B cell (primary cell): ENCODE data around the gene BRF1. TPM values are rescaled to one million over a fixed set of nuclear protein-coding genes. Genes with fewer than 3 reads are reported as not detected.
A peak's percentile ranks its signal among the peaks of the same experiment; 100 is the strongest.

Experiments
- ATAC-seq: fragments of 200-7000 bp; cut with Tn5 transposase; one replicate; pipeline ENCODE4 v1.10.0; 2021; ENCODE audit warnings: low read depth, mild to moderate bottlenecking, moderate number of reproducible peaks, moderate library complexity
- CTCF ChIA-PET: fragments of 350-600 bp; sonication (Branson Sonifier 250); formaldehyde crosslinking; loops from one replicate; lab custom pipeline; 2021; ENCODE audit warnings: antibody characterized with exemption, inconsistent platforms; lab: Charles Lee
- POLR2A ChIA-PET: fragments of 350-600 bp; sonication (Branson Sonifier 250); formaldehyde crosslinking; loops from one replicate; lab custom pipeline; 2021; ENCODE audit warnings: antibody characterized with exemption; lab: Charles Lee
- DNase-seq: peaks from one replicate; pipeline ENCODE4 v3.0.0; 2013
- H2AFZ ChIP-seq: 2 replicates; pipeline ENCODE4 v1.6.1; 2012; ENCODE audit warnings: mild to moderate bottlenecking, low read depth, low read length; ENCODE audit not compliant: insufficient read depth, poor library complexity, severe bottlenecking
- H3K27ac ChIP-seq, 2 donors: 1 replicate in 1 of 2; 2 replicates in 1 of 2; pipeline ENCODE4 v1.5.1; 2012 to 2013; ENCODE audit warnings: low read length in 2 of 2, mild to moderate bottlenecking in 2 of 2, moderate library complexity in 1 of 2
- H3K27me3 ChIP-seq, 4 experiments: fragments of 200-600 bp in 1 of 4; sonication (generic) in 1 of 4; replicated peaks in 1 of 4; 1 replicate in 2 of 4; 2 replicates in 2 of 4; pipeline versions ENCODE4 v1.6.1 to v1.7.0; 2013 to 2016; ENCODE audit warnings: low read length in 3 of 4, mild to moderate bottlenecking in 2 of 4, mixed read lengths in 1 of 4, moderate library complexity in 1 of 4; ENCODE audit not compliant: insufficient read depth in 4 of 4, control insufficient read depth in 3 of 4; ENCODE audit errors: control extremely low read depth in 1 of 4
- H3K36me3 ChIP-seq, 2 experiments: replicated peaks in 1 of 2; 1 replicate in 1 of 2; 2 replicates in 1 of 2; pipeline versions ENCODE4 v1.6.1 to v1.7.1; 2013; ENCODE audit warnings: low read length in 1 of 2; ENCODE audit not compliant: insufficient read depth in 2 of 2, control insufficient read depth in 1 of 2; ENCODE audit errors: control extremely low read depth in 1 of 2, extremely low read depth in 1 of 2
- H3K4me1 ChIP-seq, 2 donors: fragments of 200-600 bp in 1 of 2; sonication (generic) in 1 of 2; 1 replicate in 1 of 2; 2 replicates in 1 of 2; pipeline versions ENCODE4 v1.5.1 to v1.6.1; 2013 to 2017; ENCODE audit warnings: low read length in 2 of 2; ENCODE audit not compliant: control insufficient read depth in 2 of 2, insufficient read depth in 2 of 2
- H3K4me2 ChIP-seq: replicated peaks from 2 replicates; pipeline ENCODE3; 2012; ENCODE audit warnings: mild to moderate bottlenecking, low read depth, low read length; ENCODE audit not compliant: poor library complexity, severe bottlenecking
- H3K4me3 ChIP-seq, 5 experiments: fragments of 200-600 bp in 1 of 5; sonication (generic) in 1 of 5; 1 replicate in 3 of 5; 2 replicates in 2 of 5; pipeline versions ENCODE4 v1.5.1 to v1.7.0; 2011 to 2016; ENCODE audit warnings: low read length in 4 of 5, mild to moderate bottlenecking in 4 of 5, low read depth in 2 of 5, control low read depth in 1 of 5, moderate library complexity in 1 of 5; ENCODE audit not compliant: insufficient read depth in 1 of 5; ENCODE audit errors: control extremely low read depth in 1 of 5, extremely low read depth in 1 of 5
- H3K79me2 ChIP-seq: fragments of 200-600 bp; sonication (generic); one replicate; pipeline ENCODE4 v1.6.0; 2016; ENCODE audit warnings: low read length; ENCODE audit not compliant: control insufficient read depth, insufficient read depth
- H3K9ac ChIP-seq: fragments of 200-600 bp; sonication (generic); 2 replicates; pipeline ENCODE4 v1.6.1; 2017; ENCODE audit warnings: mild to moderate bottlenecking, low read length, moderate library complexity
- H3K9me3 ChIP-seq, 3 donors: one replicate each; pipeline versions ENCODE4 v1.6.1 to v1.7.1; 2013; ENCODE audit warnings: low read length in 2 of 3; ENCODE audit not compliant: control insufficient read depth in 2 of 3, insufficient read depth in 1 of 3; ENCODE audit errors: control extremely low read depth in 1 of 3
- H4K20me1 ChIP-seq: 2 replicates; pipeline ENCODE4 v1.6.0; 2012; ENCODE audit warnings: mild to moderate bottlenecking, low read length; ENCODE audit not compliant: insufficient read depth, control insufficient read depth, poor library complexity, severe bottlenecking
- H3K27ac Mint-ChIP-seq: one replicate; pipeline ENCODE4 v1.8.0; 2021; ENCODE audit warnings: mixed read lengths
- H3K27me3 Mint-ChIP-seq: one replicate; pipeline ENCODE4 v1.8.0; 2021; ENCODE audit warnings: mixed read lengths
- H3K4me1 Mint-ChIP-seq: one replicate; pipeline ENCODE4 v1.8.0; 2021; ENCODE audit warnings: mixed read lengths
- H3K4me3 Mint-ChIP-seq: one replicate; pipeline ENCODE4 v1.8.0; 2021; ENCODE audit warnings: mixed read lengths
- H3K9me3 Mint-ChIP-seq: one replicate; pipeline ENCODE4 v1.8.0; 2022; ENCODE audit warnings: mixed read lengths; ENCODE audit not compliant: insufficient read depth
- EZH2 ChIP-seq: IDR thresholded peaks from 2 replicates; pipeline ENCODE4 v1.6.1; 2012; ENCODE audit warnings: borderline replicate concordance, low read depth, mild to moderate bottlenecking, moderate library complexity, low read length; ENCODE audit not compliant: insufficient read depth, poor library complexity, severe bottlenecking
- WGBS: methylation state at CpG from one replicate; pipeline ENCODE4 v1.1.5; 2013; ENCODE audit warnings: missing lambda C conversion rate; ENCODE audit not compliant: insufficient coverage; 5-methylcytosine and 5-hydroxymethylcytosine counted together
- intact Hi-C: fragments of 100-400 bp; cut with micrococcal nuclease; formaldehyde crosslinking; loops from one replicate; pipeline ENCODE4 v1.10.0; 2022
- polyA plus RNA-seq: library from polyadenylated mRNA; depleted of rRNA; stranded (reverse); fragments of >200 nt; gene quantifications from 2 replicates; pipeline ENCODE4 v1.2.3, GENCODE V29; 2012
- total RNA-seq, 2 donors: library from RNA; stranded (reverse); fragments of 120-200 nt in 1 of 2; gene quantifications; 1 replicate in 1 of 2; 2 replicates in 1 of 2; pipeline versions ENCODE4 v1.2.3 to v1.2.4, GENCODE V29; 2013 to 2022
- TF ChIP-seq, protein P1 (sequence below): fragments of 200-600 bp; IDR thresholded peaks from one replicate; pipeline ENCODE4 v1.8.0; 2022; ENCODE audit warnings: antibody characterized with exemption, mild to moderate bottlenecking

Gene BRF1
- total and polyA plus RNA-seq, 2 donors (not counting 1 experiment from before 2014, with no cell fraction given): 24.5 to 55.8 TPM

DNA sequence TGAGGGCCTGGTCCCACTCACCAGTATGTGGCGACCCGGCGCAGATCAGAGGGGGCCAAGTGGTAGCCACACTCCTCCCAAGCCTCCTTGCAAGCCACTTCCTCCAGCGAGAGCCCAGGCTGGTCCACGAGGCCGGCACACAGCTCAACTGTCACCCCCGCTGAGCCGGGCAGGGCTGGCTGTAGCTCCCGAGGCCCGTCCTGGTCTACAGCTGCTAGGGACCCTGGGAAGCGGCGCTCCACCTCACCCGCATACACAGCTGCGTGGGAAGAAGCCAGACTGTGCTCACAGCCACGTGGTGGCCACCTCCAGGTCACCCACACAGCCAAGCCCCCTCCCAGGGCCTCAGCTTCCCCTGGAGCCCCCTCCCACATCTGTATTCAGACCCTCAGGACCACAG is 124.3 kb downstream of the BRF1 start:
- Mint-ChIP-seq H3K27ac (no peak overlapping the region), H3K9me3 (no peaks in the 10 kb centered on the region), H3K4me1 (peaks cover 17% of the 10 kb centered on the region), H3K4me3 (no peak overlapping the region), H3K27me3 (peaks cover 3% of the 10 kb centered on the region)
- Histone ChIP-seq H3K79me2 (peaks cover 5% of the 10 kb centered on the region), H3K36me3 (no peaks in the 10 kb centered on the region), H3K4me3 (no peak overlapping the region), H3K9ac (no peak overlapping the region), H3K27me3 (peaks cover 0 to 5% (median 1%) of the 10 kb centered on the region in 4 experiments), H3K4me1 (peaks cover 20 to 32% of the 10 kb centered on the region in 2 donors), H2AFZ (no peak overlapping the region), H4K20me1 (peaks cover 18% of the 10 kb centered on the region), H3K9me3 (no peaks in the 10 kb centered on the region), H3K27ac (no peak overlapping the region), H3K4me2 (no peak overlapping the region)
- DNase-seq (no peak), ATAC-seq (no peak)
- TF ChIP-seq, protein P1, sequence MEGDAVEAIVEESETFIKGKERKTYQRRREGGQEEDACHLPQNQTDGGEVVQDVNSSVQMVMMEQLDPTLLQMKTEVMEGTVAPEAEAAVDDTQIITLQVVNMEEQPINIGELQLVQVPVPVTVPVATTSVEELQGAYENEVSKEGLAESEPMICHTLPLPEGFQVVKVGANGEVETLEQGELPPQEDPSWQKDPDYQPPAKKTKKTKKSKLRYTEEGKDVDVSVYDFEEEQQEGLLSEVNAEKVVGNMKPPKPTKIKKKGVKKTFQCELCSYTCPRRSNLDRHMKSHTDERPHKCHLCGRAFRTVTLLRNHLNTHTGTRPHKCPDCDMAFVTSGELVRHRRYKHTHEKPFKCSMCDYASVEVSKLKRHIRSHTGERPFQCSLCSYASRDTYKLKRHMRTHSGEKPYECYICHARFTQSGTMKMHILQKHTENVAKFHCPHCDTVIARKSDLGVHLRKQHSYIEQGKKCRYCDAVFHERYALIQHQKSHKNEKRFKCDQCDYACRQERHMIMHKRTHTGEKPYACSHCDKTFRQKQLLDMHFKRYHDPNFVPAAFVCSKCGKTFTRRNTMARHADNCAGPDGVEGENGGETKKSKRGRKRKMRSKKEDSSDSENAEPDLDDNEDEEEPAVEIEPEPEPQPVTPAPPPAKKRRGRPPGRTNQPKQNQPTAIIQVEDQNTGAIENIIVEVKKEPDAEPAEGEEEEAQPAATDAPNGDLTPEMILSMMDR: no peak
- no peak for TF ChIP-seq EZH2
- ChIA-PET POLR2A (no interaction called here), CTCF (interaction anchor here (0.5 kb wide), 1 partner anchor 254 kb away, joined by 3 read pairs; no protein-coding TSS in a partner anchor)
- WGBS: 84% methylated on average over 15 of the region's 15 CpGs
- intact Hi-C loops: no loop called here

DNA sequence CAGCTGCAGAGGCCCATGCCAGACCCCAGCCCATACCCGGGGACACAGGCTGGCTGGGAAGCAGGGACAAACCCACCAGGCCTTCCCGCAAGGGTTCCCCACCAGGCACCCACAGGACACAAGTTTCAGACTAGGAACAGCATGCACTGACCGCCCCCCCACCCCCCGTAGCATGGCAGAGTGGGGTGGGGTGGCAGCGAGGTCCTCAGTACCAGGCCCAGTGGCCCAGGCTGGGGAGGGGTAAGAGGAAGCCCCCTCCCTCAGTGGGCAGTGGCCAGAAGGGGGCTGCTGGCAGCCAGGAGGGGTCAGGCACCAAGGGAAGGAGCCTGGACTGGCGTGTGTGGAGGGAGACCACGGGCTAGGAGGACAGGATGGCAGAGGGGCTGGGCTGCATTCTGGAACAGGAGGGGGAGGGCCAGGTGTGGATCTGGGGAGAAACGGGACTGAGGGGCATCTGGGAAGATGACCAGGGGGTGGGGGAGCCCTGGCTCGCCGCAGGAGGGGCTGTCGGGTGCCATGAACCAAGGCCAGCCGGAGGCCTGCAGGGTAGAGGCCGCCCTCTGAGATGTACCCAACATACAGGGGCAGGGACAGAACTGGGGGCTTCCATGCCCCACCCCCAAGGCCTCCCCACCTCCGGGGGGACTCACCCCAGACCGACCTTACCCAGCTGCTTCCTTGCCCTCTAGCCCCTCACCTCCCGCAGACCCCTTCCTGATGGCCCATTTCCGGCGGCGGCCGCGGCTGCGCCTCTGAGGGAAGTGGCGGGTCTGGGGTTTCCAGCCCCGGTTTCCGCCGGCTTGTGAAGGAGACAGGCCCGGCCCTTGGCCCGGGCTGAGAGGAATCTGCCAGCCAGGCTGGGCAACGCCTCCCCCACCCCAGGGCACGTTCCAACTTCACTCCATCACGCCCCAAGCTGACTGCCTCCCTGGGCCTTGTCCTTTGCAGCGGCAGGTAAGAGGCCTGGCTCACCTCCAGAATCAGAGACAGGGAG is 126.6 kb downstream of the BRF1 start:
- Histone ChIP-seq H3K36me3 (no peaks in the 10 kb centered on the region), H3K4me2 (peak overlapping the region; percentile 55), H3K9me3 (no peaks in the 10 kb centered on the region), H3K79me2 (peaks cover under 1% of the 10 kb centered on the region), H3K4me3 (no peak overlapping the region), H3K4me1 (peaks cover 17 to 29% of the 10 kb centered on the region in 2 donors), H3K9ac (no peak overlapping the region), H3K27me3 (peaks cover 0 to 26% (median 12%) of the 10 kb centered on the region in 4 experiments), H2AFZ (no peak overlapping the region), H4K20me1 (peaks cover 11% of the 10 kb centered on the region), H3K27ac (no peak overlapping the region)
- peak overlapping the region; percentile 52 for H3K4me3 Mint-ChIP-seq
- ChIA-PET CTCF (no interaction called here), POLR2A (no interaction called here)
- TF ChIP-seq EZH2: no peak
- TF ChIP-seq, protein P1: no peak
- H3K4me1 Mint-ChIP-seq: peaks cover 19% of the 10 kb centered on the region
- H3K27me3 Mint-ChIP-seq: peaks cover 11% of the 10 kb centered on the region
- 25% methylated on average over 28 of the region's 32 CpGs for WGBS
- intact Hi-C loops: no loop called here
- ATAC-seq: peak; percentile 48
- no peaks in the 10 kb centered on the region for H3K9me3 Mint-ChIP-seq
- DNase-seq: peak; percentile 61
- no peak overlapping the region for H3K27ac Mint-ChIP-seq
